Right renal pelvis (tissue), 4 donors: ENCODE data around the gene EIPR1. TPM values are rescaled to one million over a fixed set of nuclear protein-coding genes. Genes with fewer than 3 reads are reported as not detected.

ENCODE experiments used
- DNase-seq, 4 donors: peaks; one replicate each; pipeline ENCODE4 v3.0.0-alpha.2; 2013; ENCODE audit warnings: low read depth in 4 of 4, low spot score in 3 of 4, missing footprints in 1 of 4
- polyA plus RNA-seq, 4 donors: library from polyadenylated mRNA; unstranded; fragments of 120-200 nt; gene quantifications; one replicate each; pipeline ENCODE4 v1.2.1, GENCODE V29; 2013; ENCODE audit not compliant: insufficient read length in 4 of 4

Gene EIPR1
- polyA plus RNA-seq, 4 donors, result 25.4 to 26.1 (median 25.6) TPM

DNA sequence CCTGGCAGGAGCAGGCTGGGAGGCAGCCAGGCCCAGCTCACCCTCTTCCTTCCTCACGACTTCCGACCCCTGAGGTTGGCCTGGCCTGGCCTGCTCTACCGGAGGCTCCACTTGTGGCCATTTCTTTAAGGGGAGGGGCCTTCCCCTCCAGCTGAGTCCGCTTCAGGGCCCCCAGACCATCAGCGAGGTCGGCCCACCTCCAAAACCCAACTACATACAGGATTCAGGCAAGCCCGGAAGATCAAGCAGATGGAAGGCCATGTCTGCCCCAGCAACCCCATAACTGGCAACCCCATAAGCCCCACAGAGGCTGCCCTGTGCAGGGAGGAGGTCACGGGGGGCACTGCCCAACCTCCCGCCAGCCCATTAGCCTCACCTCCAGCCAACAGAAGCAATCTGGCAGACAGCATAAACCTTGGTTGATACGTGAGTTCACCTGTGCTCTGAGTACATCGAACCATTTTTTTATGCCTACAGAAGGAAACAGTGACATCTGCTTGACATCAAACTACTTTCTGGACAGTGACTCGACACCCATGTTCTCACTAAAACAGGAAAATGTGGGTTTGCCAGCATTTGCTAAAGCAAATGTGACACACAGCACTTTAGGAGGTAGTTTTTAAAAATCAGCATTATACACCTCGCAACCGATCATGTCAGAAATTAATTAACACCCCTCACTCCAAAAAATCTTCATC lies 98.9 kb downstream of the EIPR1 start:
- DNase-seq, result no peak

DNA sequence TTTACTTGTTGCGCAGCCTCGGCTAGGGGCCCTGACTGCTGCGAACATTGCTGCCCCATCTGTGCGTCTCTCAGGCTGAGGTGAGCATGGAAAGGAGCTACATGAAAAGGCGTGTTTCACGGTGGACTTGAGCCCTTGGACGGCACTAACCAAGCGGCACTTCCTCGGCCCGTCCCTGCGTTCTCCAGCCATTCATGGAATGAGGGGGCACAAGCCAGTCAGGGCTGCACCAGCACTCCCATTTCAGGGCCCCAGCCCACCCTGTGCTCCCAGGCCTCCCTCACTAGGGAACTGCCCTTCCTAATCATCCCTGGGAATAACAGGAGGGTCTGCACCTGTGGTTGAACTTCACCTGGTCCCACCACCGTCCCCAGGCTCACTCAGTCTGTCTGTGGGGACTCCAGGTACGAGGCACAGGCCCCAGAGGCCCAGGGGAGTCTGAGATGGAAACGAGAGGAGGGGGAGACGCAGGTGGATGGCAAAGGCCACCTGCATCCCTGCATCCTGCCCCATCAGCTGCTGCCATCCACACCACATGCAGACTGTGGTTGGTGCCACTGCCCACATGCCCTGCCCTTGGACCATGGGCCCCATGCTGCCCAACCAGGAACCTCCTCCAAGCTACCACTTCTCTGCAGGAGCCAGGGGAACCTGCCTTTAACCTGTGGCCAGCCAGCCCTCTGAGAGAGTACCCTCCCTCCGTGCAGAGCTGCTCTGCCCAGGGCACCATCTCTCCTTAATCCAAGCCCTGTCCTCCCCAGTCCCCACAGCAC lies 99.7 kb downstream of the EIPR1 start:
- DNase-seq, result no peak

DNA sequence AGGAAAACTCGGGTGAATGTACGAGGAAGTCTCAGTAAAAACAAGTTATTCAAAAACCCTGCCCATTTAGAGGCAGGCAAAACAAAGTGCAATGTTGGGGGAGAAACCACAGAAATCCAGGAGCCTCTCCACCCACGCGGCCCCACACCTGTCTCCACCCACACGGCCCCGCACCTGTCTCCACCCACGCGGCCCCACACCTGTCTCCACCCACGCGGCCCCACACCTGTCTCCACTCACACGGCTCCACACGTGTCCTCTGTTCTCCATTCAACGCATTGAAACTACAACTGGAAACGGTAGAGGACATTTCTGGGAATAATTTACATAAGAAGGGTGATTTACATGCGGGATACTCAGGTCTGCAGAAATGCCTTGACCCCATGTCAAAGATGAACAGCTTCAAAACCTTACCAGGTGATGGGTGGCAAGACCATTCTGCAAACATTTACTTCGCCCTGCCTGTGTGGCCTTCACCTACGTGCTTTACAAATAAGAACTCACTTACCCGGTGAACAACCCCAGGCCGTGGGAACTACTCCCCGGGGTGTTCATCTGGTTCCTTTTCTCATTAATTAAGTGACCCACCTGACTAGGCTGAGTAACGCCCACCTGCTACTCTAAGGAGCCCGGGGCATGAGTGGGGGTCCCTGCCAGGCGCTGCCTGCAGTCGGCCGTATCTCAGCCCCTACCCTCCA lies 100.4 kb downstream of the EIPR1 start:
- no peak for DNase-seq

DNA sequence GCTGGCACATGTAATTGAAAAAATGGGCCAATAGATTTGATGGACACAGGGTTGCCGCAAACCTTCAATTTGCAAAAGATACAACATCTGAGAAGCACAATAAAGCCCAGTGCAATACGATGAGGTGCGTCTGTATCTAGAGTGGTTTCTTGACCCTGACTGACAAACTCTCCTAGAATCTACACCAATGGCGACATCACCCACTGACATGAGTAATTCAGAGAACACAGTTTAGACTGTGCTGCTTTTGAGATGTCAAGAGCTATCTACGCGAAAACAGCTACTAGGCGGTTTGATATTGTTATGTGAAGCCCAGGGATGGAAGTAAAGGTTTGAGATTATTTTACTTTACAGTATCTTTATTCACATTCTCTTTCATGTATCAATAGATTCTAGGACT lies 104.9 kb downstream of the EIPR1 start:
- no peak for DNase-seq

DNA sequence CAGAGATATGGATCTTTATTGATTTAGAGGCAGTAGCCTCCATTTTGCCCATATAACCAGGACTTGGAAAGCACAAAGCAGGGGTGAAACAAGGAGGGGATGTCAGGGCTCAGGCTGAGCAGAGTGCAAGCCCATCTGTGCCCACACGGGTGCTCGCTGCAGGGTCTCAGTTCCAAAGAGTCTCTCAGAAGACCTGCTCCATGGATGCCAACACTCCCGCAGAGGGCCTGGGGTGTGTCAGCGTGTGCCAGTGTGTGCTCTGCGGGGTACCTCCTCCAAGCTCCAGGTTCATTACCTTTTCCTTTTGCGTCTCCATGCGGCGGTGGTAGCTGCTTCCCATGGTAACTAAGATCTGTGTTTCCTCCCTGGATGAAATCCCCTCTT lies 107.5 kb downstream of the EIPR1 start:
- no peak for DNase-seq

DNA sequence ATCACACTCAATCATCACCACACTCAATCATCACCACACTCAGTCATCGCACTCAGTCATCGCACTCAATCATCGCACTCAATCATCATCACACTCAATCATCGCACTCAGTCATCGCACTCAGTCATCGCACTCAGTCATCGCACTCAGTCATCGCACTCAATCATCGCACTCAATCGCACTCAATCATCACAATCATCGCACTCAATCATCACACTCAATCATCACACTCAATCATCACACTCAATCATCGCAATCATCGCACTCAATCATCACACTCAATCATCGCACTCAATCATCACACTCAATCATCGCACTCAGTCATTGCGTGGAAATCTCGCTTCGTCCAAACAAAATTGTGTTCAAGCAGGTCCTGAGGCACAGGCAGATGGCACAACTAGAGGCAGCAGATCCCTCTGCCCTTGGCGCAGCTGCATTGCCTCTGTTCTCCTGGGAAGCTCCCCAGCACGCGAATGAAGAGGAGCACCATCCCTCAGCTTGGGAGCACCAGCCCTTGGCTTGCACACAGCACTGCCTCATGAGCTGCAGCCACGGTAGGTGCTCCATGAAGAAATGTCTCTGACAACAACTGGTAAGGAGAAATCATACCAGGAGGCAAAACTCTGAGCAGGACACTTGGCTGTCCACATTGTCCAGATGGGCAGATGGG lies 108.1 kb downstream of the EIPR1 start:
- no peak for DNase-seq

DNA sequence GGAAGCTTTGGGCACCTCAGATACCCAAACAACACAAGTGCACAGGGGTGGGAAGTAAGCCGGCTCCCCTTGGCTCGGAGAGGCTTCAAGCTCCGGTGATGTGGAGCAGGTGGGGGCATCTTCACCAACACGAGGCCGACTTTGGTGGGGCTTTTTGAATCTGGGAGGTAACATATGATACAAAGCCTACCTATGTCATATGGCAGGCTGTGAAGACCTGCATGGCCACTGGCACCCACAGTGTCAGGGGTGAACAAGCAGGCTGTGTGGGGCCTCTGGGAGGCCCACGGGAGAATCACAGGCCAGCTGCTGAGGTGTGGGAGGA lies 109.0 kb downstream of the EIPR1 start:
- no peak for DNase-seq

GRCh38 chr2:3267869-3268704 lies 109.5 kb downstream of the EIPR1 start:
- DNase-seq, result no peak

GRCh38 chr2:3266925-3267867 lies 110.4 kb downstream of the EIPR1 start:
- no peak for DNase-seq

DNA sequence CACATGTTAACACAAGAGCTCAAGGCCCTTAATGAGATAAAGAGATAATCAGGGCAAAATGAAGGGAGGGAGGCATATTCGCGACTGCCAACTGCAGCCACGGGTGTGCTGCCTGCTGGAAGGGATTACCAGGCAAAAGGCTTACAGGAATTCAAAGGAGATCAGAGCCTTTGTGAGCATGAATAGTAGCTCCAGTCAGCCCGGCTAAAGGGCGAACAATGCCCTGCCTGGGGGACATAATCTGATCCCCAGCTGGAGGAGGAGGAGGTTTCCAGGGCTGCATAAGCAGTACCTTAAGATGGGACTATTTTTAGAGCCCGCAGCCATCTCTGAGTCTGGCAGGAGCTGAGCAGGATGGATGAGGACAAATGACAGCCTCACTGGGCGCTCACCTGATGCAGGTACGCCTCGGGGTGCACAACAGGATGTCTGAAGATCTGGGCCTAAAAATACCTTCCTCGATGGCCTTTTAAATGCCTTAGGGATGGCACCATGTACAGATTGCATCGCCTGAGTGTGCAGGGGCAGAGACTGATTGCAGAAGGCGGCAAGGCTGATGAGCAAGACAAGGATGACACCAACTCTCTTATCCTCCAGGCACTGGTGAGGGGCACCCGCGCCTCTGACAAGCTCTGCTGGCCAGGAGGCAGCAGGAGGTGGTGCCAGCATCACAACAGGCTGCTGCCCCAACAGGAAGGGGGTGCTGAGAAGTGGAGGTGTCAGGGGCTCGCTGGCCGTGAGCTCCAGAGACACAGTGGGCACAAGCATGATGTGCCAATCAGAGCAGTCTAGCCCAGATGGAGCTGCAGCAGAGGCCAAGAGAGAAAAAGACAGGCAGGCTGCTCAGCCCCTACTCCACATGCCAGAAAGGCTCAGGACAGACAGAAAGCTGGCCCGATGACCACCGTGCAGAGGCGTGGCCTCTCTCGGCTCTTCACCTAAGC lies 111.4 kb downstream of the EIPR1 start:
- no peak for DNase-seq

GRCh38 chr2:3265471-3265870 lies 112.1 kb downstream of the EIPR1 start:
- DNase-seq, result no peak

GRCh38 chr2:3264010-3264744 lies 113.4 kb downstream of the EIPR1 start:
- DNase-seq, result no peak

GRCh38 chr2:3263487-3263886 lies 114.1 kb downstream of the EIPR1 start:
- no peak for DNase-seq

- no peak for DNase-seq
These were observed 114.9 kb downstream of the EIPR1 start for GRCh38 chr2:3262437-3263388.

DNA sequence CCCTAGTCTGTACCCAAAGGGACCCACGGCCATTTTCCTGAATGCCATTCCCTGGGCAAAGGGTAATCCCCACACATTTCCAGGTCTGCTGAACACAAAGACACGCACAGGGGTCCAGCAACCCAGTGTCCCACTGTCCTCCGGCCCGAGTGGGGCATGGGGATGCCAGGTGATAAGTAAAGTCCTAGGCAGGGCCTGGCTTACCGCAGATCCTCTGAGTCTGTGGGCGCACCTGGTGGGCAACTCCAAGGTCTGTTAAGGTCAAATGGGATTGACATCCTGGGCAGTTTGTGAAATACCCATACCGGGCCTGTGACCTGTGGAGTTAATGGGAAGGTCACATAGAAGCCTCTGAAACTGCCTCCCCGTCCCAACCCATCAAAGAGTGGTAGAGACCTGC lies 116.1 kb downstream of the EIPR1 start:
- no peak for DNase-seq

DNA sequence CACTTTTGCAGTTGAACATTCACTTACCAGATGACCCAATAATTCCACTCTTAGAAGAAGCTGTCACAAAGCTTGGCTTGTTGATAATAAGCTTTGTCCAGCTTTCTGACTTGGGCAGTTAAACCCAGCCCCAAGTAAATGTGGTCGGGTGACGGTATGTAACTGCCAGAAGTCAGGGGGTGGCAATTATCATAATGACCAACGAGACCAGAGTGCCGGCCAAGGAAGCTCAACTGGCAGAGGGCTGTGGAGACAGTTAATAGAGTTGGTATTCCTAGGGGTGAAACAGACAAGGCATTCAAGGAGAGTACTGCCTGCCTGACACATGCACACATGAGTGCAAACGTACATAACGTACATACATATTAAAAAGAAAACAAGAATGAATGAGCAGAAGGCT lies 116.7 kb downstream of the EIPR1 start:
- no peak for DNase-seq
